GM12874 (cell line): ENCODE measurements around the gene MARCHF6.

ENCODE experiments used
- TF ChIP-seq, protein P1 (sequence below): IDR thresholded peaks from 2 replicates; pipeline ENCODE4 v1.5.1; 2011; ENCODE audit warnings: low read depth, mild to moderate bottlenecking, control low read depth, low read length, moderate library complexity; ENCODE audit not compliant: insufficient read depth

MARCHF6 gene, protein sequence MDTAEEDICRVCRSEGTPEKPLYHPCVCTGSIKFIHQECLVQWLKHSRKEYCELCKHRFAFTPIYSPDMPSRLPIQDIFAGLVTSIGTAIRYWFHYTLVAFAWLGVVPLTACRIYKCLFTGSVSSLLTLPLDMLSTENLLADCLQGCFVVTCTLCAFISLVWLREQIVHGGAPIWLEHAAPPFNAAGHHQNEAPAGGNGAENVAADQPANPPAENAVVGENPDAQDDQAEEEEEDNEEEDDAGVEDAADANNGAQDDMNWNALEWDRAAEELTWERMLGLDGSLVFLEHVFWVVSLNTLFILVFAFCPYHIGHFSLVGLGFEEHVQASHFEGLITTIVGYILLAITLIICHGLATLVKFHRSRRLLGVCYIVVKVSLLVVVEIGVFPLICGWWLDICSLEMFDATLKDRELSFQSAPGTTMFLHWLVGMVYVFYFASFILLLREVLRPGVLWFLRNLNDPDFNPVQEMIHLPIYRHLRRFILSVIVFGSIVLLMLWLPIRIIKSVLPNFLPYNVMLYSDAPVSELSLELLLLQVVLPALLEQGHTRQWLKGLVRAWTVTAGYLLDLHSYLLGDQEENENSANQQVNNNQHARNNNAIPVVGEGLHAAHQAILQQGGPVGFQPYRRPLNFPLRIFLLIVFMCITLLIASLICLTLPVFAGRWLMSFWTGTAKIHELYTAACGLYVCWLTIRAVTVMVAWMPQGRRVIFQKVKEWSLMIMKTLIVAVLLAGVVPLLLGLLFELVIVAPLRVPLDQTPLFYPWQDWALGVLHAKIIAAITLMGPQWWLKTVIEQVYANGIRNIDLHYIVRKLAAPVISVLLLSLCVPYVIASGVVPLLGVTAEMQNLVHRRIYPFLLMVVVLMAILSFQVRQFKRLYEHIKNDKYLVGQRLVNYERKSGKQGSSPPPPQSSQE

DNA sequence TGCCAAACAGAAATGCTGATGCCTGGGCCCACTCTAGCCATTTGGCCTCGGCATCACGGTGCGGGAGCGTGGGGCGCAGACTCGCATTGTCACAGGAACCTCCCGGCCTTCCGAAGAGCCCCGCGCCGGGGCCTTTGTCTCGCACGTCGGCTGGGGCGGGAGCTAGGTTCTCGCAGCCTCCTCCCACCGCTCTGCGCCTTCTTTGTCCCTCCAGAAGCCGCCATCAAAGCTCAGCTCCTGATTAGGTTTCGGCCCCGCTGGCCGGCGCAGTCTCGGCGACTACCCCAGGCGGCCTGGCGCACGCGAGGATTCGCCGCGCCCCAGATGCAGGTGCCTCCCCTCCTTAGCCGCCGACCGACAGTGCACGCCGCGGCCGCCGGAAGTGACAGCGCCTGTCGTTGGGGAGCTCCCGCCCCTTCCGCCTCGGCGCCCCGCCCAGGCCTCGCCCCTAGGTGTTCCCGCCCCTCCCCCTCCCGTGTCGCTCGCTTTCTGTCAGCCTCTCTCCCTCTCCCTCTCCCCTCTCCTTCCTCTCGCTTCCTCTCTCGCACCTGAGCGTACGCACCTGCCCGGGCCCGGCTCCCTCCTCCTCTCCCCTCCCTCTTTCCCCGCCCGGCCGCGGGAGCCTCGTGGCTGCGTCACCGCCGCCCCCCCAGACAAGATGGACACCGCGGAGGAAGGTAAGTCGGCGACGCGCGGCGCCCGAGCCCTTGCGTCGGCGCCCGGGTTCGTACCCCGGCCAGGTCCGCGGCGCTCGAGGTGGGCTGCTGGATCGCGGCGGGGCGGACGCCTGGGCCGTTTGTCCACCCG lies at the start of gene MARCHF6:
TSS of gene MARCHF6 (plus strand) at position 455 of the 807 bp plus-strand sequence. CDS start at position 659, 204 bp downstream.
- TF ChIP-seq, protein P1, sequence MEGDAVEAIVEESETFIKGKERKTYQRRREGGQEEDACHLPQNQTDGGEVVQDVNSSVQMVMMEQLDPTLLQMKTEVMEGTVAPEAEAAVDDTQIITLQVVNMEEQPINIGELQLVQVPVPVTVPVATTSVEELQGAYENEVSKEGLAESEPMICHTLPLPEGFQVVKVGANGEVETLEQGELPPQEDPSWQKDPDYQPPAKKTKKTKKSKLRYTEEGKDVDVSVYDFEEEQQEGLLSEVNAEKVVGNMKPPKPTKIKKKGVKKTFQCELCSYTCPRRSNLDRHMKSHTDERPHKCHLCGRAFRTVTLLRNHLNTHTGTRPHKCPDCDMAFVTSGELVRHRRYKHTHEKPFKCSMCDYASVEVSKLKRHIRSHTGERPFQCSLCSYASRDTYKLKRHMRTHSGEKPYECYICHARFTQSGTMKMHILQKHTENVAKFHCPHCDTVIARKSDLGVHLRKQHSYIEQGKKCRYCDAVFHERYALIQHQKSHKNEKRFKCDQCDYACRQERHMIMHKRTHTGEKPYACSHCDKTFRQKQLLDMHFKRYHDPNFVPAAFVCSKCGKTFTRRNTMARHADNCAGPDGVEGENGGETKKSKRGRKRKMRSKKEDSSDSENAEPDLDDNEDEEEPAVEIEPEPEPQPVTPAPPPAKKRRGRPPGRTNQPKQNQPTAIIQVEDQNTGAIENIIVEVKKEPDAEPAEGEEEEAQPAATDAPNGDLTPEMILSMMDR = no peak

DNA sequence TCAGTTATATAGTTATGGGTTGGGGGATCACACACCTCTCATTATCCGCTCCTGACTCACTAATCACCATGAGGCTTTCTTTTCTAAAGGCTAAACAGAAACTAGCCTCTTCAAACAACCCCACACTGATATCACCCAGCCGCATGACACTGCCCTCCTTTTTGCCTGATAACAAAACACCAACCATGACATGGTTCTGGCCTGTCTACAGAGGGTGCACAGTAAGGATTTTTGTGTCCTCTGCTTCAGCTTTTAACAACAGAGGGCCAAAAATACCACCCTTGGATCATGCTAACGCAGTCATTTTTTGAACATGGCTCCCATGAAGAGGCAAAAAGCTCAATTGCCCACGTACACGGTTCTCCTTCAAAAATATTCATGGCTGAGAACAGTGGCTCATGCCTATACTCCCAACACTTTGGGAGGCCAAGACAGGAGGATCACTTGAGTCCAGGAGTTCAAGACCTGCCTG lies 49.8 kb upstream of the MARCHF6 start:
- TF ChIP-seq, protein P1 = no peak

DNA sequence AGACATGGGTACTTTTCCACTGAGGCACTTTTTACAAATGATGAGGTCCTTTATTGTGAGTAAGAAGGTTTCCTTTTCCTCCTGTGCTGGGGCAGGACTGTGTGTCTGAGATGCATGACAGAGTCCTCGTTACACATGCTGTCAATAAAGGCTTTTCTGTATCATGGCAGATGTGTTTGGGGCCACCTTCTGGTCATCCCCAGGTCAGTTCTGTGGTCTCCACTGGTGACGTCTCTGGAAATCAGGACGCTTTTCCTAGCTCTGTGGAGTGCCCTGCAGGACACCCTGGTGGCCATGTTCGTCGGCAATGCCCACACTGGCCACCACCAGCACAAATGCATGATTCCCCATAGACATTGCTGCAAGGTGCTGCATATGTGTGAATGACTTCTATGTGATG lies 48.6 kb upstream of the MARCHF6 start:
- TF ChIP-seq, protein P1 = no peak; the same call in 1 of the 2 replicates

DNA sequence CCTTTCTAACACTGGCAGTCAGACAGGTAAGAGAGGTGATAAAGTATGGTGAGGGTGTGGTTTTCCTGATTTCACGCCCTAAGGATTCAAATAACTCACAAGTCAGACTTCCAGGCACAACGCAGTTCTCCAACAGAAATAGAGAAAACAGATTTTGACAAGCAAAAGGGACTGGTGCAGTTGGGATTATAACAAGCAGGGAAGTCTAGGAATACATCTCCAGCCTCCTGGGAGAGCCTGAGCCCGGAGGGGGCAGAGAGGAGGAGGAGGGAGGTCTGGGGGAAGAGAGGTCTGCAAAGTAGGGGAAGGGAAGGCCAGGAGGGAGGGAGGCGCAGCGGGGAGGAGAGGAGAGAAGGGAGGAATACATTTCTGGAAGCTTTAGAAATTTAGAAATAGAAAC lies 47.4 kb upstream of the MARCHF6 start:
- TF ChIP-seq, protein P1 = no peak

DNA sequence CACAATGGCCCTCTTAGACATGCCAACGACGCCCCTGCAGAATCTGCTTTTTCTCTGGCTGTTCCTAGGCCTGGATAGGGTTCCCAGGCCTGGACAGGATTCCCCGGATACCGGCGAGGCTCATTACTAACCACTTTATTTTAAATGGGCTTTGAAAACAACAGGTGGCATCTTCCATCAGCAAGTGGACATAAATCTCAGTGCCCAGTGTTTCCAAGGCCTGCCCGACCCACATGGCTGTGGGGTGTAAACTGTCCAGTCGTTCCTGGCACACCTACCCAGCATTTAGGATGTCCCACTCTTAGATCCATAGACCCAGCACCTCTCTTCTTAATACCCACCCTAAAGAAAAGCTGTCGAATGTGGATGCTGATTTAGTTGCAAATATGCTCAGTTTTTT lies 46.7 kb upstream of the MARCHF6 start:
- TF ChIP-seq, protein P1 = no peak

DNA sequence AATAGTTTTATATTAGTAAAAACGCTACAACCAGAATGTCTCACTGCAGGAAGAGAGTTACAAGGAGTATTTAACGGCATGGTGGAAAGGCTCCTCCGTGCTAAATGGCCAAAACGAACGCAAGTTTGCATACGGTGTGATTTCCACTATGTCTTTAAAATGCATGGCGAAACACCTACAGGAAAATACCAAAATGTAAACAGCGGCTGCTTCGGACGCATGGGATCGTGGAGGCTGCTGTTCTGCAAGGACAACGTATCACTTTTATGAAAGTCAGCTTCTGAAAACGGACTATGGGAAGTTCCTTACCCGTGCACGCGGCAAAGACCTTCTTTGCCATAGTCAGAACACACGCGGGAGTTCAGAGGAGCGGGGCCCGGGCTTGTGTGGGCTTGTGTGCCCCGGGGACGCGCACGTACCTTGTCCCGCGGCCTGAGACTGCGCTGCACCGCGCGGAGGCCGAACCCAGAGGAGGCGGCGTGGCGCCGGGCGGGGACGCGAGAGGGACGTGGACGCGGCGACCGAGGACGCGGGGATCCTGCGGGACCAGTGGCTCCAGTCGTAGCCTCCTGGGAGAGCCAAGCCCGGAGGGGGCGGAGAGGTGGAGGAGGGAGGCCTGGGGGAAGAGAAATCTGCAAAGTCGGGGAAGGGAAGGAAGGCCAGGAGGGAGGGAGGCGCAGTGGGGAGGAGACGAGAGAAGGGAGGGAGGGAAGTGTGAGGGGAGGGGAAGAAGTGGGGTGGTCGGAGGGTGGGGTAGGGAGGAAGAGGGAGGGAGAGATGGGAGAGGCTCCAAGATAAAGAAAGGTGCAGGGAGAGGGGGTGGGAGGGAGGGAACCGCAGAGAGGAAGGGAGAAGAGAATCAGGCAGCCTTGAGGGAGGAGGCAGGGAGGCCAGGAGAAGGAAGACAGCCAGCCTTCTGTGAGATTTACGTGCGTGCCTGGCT lies 46.0 kb upstream of the MARCHF6 start, which contains the start of gene CMBL:
TSS of gene CMBL (minus strand) at position 697 of the 943 bp plus-strand sequence. CDS start 17,140 bp downstream, outside the sequence.
- TF ChIP-seq, protein P1 = 0 out of 2 replicates have a peak, but pooled peaks have one; percentile 2
